AG08396 (cell line): ENCODE data around the gene NUDT8.
"Not testable (repeated sequence)": the region's sequence is repeated elsewhere in the genome, so short reads cannot be mapped to it uniquely, and the experiment has no call there.

Source experiments
- DNase-seq: peaks from one replicate; pipeline ENCODE4 v3.0.0; 2012; ENCODE audit warnings: low spot score, mixed read lengths

The NUDT8 gene

DNA sequence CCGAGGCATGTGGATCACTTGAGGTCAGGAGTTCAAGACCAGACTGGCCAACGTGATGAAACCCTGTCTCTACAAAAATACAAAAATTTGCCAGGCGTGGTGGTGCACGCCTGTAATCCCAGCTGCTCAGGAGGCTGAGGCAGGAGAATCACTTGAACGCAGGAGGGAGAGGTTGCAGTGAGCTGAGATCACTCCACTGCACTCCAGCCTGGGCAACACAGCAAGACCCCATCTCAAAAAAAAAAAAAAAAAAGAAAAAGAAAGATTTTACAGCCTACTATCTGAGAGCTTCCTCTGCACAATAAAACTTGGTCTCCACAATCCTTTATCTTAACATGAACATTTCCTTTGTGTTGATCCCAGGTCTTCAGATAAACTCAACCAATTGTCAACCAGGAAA, 31.0 kb upstream of the NUDT8 start:
- DNase-seq, result not testable (repeated sequence)

DNA sequence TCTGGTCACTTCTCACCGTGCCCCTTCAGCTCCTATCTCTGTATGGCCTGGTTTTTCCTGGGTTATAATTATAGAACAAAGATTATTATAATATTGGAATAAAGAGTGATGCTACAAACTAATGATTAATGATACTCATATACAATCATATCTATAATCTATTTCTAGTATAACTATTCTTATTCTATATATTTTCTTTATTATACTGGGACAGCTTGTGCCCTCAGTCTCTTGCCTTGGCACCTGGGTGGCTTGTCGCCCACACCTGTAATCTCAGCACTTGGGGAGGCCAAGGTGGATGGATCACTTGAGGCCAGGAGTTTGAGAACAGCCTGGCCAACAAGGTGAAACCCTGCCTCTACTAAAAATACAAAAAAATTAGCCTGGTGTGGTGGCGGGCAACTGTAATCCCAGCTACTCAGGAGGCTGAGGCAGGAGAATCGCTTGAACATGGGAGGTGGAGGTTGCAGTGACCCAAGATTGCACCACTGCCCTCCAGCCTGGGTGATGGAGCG, 30.0 kb upstream of the NUDT8 start:
- not testable (repeated sequence) for DNase-seq

GRCh38 chr11:67657300-67657699, 27.6 kb upstream of the NUDT8 start:
- no peak for DNase-seq

GRCh38 chr11:67656278-67656922, 26.7 kb upstream of the NUDT8 start:
- DNase-seq, result no peak

- DNase-seq, result no peak
Observed at GRCh38 chr11:67654225-67654624, 24.5 kb upstream of the NUDT8 start.

DNA sequence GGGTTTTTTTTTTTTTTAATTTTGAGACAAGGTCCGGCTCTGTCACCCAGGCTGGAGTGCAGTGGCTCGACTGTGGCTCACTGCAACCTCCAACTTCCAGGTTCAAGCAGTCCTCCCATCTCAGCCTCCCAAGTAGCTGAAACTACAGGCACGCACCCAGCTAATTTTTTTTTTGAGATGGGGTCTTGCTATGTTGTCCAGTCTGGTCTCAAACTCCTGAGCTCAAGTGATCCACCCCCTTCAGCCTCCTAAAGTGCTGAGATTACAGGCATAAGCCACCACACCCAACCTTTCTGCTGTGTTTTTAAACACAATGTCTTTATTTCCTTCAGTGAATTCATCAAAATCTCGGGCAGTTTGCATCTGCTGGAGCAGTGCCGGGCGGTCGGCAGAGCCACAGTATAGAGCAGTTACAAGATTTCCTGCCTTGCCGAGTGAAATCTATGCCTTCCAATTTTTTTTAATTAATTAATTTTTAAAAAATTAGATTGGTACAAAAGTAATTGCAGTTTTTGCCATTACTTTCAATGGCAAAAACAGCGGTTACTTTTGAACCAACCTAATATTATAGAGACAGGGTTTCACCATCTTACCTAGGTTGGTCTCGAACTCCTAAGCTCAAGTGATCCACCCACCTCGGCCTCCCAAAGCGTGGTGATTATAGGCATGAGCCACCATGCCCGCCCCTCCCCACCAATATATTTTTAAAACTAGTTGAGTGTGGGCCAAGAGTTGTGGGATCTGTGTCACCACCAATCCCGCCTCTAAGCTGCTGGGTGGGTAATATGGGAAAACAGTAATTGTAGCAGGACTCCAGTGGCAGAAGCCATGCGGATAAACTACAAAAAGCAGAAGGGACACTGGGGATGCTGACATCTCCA, 23.5 kb upstream of the NUDT8 start:
- DNase-seq, result no peak

DNA sequence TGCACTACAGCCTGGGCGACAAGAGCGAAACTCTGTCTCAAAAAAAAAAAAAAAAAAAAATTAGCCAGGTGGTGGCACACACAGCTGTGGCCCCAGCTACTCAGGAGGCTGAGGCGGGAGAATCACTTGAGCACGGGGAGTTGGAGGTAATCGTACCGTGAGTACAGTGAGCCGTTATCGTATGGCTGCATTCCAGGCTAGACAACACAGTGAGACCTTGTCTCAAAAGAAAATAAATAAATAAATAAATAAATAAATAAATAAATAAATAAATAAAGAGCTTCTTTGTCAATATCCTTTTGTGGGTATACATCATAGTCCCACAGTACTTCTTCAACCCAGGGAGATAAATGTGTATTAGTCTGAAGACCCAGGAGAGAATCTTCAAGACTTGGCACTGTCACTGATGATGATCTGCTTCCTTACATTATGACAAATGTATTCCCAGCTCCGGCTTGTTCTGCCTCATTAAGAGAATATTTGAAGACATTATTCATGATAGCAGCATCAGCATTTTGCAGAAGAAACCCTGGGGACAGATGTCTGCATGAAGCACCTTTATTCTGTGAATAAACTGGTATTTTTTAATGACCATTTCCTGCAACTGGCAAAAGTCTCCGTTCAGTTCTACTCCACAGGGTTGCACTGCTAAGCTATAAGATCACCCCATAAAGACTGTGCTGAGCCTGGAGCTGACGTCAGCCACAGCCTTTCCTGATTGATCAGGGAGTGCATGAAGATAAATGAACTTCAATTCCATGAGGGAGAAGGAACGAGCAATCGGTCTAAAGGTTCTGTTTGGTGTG, 22.4 kb upstream of the NUDT8 start:
- DNase-seq, result no peak

GRCh38 chr11:67649634-67650510, 20.1 kb upstream of the NUDT8 start:
- no peak for DNase-seq

GRCh38 chr11:67648796-67649613, 19.3 kb upstream of the NUDT8 start:
- DNase-seq, result no peak

GRCh38 chr11:67648140-67648795, 18.5 kb upstream of the NUDT8 start:
- DNase-seq, result no peak

DNA sequence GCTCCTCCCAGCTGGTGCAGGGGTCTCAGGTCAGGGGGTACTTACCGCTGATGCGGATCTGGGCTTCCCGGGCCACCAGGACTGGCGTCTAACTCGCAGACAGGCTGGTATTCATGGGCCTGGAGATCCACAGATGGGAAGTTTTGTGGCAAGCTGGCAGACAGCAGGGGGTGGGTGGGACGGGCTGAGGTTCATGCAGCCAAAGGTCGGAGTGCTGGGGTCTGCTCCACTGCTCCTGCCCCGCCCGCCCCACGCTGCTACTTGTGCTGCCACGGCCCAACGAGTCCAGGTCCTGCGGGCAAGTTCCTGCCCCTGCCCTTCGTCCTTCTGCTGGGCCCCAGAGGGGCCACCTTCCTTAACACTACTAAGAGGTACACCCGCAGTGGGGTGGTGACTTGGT, 17.7 kb upstream of the NUDT8 start:
- no peak for DNase-seq

DNA sequence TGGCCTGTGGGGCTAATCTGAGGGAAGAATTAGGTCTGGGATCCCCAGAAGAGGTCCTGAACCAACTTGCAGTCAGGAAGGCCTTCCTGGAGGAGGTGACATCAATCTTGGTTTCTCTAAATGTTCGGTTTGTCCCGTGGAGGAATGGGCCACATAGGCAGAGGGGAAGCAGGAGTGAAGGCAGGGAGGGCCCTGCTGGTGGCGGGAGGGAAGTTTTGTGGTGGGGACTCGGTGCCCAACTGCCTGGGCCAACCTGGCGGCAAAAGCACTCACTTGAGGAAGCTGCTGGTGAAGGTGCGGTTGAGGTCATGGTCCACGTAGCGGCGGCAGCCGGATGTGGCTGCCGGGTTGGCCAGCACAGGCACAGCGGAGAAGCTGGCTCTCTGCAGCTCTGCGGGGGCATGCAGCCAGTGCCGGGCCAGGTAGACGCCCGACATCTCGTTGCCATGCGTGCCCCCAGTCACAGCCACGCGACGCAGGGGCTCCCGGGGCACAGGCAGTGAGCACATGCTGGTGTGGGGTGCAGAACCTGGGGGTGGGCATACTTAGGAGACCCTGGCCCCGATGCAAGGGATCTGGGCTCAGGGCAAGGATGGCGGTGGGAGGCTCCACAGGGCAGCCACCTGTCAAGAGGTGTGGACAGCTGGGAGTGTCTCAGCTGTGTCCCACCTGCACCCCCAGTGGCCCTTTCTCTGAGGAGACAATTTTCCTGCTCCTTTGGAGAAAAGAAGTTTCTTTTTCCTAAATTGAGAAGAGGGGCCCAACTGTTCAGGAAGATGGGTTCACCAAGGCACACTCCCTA, 17.0 kb upstream of the NUDT8 start:
- DNase-seq, result no peak

DNA sequence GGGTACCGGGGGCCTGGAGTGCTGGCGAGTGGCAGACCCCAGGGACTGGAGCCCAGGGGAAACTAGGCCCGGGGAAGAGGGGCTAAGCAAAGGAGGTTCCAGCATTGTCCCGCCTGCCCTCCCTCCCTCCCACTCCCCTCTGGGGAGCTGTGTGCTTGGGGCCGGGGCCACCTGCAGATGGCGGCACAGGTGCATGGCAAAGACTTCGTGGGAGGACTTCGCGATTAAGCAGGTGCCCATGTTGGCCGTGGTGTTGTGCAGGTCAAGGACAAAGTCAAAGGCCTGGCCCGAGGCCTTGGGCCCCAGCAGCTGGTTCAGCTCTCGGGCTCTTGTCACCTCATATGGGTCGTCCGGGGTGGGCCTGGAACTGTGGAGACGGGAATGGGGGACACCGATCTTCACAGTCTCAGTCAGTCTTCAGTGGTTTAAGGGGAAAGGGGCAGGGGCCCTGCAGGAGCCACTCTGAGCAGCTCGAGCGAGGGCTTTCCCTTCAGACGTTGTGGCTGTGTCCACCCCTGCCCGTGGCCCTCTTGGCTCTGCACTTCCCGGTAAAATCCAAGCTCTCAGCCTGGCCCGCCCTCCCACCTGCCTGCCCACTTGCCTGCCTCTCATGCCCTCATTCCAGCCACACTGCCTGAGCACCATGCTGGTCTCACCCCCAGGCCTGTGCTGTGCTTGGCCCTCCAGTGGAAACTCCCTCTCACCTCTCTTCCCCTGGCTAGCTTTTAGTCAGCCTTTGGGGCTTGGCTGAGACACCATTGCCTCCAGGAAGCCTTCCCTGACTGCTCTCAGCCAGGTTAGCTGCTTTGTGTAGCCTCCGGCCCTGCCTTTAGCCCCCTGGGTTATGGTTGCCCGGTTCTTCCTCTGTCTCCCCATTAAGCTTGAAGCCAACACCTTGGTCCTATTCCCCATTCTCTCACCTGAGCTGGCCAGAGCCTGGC, 16.1 kb upstream of the NUDT8 start:
- DNase-seq, result no peak

DNA sequence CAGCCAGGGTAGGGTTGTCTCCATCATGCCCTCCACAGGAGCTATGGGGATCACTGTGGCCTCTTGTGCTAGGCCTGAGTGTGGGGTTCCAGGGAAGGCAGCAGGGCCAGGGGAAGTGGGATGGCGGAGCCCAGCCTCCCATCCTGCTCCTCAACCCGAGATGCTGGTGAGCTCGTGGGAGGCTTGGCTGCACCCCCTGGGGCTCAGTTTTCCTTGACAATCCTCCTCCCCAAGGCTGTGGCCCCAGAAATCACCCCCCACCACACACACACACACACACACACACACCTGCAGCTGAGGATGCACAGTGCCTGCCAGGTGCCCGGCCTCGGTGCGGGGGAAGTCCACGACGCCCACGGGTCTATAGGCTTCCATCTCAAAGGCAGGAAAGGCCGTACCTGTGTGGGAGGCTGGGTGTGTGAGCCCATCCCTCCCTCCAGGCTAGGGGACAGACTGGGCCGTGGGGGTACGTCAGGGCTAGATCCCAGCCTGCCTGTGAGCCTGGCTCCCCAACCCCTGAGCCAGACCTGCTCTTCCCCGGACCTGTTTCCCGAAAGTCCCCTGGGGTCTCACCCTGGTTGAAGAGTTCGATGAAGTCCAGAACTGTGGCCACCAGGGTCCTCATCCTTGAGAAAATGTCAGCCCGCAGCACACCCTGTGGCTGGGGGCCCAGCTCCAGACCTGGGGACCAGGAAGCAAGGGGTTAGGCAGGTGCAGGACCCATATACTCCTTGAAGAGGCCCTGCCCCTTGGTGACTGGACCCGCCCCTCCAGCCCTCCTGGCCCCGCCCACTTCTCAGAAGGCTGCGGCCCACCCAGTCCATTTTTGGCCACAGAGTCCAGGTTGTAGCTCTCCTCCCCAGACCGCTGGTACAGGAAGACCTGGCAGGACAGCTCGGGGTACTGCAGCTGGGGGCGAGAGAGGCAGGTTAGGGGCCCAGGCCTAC, 15.0 kb upstream of the NUDT8 start:
- DNase-seq, result no peak

DNA sequence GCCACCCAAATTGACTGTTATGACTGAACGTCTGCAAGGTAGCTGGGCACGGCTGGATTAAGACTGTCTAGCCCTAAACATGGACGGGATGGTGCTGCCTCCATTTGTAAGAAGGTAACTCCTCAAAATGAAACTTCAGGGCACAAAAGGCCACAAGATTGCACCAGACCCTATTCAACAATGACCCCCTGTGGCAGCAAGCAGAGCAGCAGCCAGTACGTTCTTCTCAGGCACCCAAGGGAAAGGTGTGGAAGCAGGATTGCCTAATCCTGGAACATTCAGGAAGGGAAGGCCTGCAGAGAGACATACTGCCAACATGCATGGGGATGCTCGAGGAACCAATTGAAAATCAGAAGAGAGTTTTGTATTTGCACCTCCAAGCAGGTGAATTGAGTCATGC, 14.3 kb upstream of the NUDT8 start:
- no peak for DNase-seq

DNA sequence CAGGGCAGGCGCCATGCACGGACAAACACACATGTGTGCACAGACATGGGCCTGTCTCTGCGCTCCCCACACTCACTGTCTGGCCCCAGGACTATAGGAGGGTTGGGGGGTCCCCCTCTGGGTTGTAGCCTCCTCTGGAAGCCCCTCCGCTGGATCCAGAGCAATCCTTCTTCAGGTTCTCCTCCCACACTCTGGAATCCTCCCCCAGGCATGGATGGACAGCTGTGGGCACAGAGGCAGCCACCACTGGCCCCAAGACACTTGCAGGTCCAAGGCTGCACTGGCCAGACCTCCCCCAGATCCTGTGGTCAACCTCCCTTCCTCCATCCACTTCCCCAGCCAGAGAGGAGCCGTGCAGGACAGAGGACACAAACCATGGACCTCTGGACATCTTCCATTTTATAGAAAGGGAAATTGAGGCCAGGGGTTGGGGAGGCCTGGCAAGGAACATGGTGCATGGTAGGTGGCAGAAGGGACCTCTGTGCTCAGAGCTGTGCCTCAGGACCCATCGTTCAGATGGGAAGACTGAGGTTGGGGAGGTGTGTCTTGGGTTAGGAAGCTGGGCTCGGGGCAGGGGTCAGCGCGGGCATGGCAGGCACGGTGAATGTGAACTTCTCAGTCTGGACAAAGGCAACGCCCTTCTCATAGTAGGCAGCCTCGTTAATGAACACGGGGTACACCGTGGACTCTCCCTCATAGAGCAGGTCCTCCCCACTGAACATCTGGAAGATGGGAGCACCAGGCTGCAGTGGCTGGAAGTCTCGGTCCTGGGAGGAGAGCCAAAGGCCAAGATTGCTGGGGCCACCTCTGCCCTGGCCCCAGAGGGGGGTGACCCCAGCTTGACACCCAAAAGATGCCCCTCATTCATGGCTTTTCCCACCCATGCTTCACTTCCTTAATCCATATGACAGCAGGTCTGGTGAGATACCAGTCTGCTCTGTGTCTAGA, 12.7 kb upstream of the NUDT8 start:
- DNase-seq, result no peak
